ENCODE measurements around the gene CYB5R4. TPM values are rescaled to one million over a fixed set of nuclear protein-coding genes. Genes with fewer than 3 reads are reported as not detected.
"Not testable (repeated sequence)": the region's sequence is repeated elsewhere in the genome, so short reads cannot be mapped to it uniquely, and the experiment has no call there.

CYB5R4 gene
- total RNA-seq, 1 experiment from 2014 or later: 13.9 TPM

DNA sequence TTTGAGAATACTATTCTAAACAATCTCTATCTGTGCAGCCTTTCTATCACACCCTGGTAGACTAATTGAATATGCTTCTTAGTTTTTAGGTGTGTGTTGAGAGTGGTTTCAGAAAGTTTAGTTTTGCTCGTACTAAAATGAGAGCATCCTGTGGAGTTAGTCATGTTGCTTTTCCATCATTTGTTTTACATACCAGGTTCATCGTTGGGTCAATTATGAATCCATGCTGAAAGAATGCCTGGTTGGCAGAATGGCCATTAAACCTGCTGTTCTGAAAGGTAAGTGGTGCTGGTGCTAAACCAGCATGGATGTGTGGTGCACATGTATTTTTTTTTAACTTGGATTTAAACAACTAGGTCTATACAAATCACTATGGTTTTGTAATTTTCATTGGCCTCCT, 49.3 kb downstream of the CYB5R4 start:
- no peak for DNase-seq (ENCODE audit: low spot score)

DNA sequence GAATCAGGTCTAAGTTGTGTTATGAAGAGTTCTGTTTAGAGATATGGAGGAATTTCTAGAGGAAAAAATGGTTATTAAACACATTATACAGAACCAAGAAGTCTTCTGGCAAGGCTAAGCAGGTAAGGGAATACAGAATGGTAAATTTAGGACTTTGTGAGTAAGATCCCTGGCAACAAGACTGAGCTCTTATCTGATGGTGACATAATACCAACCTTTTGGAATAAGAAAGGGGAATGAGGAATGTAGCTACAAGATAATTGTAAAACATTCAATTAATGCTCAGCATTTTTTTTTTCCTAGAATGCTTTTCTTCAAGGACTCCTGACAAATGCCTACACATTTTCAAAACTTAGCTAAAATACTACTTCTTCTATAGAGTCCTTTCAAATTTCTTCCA, 51.8 kb downstream of the CYB5R4 start:
- no peak for DNase-seq (ENCODE audit: low spot score)

DNA sequence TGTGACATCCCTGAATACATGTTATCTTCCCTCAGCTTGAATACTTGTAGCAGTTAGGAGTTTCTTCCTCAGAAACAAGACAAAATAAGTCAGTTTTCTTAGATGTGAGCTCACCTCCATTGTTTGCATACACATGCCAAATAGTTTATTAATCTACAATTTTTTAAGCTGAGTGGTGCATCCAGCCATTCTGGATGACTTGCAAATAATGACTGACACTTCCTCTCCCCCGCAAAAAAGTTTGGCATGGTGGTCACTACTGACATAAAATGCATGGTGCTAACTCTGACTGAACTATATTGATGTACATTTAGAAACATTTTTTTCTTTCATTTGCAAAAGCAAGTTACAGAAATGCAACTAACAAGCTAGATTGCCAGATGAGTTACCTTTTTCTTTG, 55.5 kb downstream of the CYB5R4 start:
- DNase-seq (ENCODE audit: low spot score): no peak

DNA sequence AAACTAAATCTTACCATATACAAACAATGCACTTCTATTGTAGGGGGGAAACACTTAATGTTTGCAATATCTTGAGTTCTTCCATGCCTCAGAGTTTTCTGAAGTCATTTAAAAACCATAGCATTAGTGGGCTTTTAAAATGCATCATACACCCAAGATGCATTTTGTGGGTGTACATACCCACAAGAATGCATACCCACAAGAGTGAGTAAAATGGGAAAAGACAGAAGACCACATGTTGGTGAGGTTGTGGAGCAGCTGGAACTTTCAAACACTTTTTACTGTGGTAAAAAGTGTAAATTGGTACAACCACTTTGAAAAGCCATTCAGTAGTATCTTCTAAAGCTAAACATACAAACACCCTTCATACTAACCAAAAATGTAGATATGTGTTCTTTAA, 57.5 kb downstream of the CYB5R4 start:
- no peak for DNase-seq (ENCODE audit: low spot score)

DNA sequence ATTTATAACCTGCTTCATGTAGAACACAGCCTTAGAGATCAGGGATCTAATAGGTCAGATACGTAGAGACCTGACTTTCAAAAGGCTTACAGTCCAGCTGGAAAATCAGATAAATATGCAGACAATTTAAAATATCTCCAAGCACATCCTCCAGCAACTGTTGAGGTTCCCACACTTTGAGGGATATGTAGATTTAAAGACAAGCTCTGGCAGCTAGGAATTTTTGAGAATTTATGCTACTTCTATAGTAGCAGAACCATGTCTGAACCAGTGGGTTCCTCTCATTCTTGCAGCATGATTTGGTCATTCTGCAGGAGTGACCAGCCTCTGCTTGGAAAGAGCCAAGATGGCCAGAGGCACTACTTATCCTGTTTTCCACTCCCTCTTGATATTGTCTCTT, 60.5 kb downstream of the CYB5R4 start:
- DNase-seq (ENCODE audit: low spot score): no peak

DNA sequence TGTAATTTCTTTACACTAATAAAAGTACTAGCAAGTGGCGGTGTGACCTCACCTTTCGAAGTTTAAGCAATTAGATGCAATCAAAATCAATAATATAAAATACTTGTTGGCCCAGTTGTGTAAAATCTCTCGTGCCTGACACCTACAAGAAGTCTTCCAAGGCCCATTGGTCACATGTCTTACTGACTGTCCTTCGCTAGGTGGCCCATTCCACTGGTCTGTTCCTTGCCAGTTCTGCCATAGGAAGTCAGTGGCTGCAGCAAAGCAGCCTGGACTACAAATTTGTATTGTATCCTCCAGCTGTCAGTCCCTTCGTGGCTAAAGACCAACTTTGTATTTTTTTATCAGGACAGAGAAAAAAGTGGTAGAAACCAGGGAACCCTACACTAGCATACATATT, 61.8 kb downstream of the CYB5R4 start:
- DNase-seq (ENCODE audit: low spot score): no peak

DNA sequence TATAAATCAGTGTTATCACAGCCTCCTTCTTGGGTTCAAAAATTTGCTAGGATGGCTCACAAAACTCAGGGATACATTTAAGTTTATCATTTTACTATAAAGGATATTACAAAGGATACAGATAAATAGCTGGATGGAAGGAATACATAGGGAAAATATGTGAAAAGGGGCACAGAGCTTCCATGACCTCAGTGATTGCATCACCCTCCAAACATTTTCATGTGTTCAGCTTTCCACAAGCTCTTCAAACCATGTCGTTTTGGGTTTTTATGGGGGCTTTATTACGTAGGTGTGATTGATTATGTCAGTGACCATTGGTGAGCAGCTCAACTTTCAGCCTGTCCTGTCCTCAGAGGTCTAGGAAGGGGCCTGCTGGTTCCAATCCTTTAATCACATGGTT, 68.0 kb downstream of the CYB5R4 start:
- DNase-seq (ENCODE audit: low spot score): no peak

DNA sequence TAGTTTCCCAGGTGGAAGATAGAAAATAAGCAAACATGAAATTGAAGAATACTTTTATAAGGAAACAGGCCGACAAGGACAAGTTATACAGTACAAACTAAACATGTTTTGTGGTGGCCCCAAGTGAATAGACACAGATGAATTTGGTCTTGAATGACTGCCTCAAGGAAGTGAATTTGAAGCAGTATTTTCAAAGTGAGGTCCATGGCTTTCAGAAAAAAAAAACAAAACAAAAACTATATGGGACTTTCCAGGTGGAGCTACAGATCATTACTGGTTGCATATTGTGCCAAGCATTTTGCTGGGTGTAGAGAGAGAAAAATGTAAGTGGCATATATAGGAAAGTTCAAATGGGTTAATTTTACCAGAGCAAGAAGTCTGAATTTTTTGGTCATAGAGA, 68.8 kb downstream of the CYB5R4 start:
- no peak for DNase-seq (ENCODE audit: low spot score)

DNA sequence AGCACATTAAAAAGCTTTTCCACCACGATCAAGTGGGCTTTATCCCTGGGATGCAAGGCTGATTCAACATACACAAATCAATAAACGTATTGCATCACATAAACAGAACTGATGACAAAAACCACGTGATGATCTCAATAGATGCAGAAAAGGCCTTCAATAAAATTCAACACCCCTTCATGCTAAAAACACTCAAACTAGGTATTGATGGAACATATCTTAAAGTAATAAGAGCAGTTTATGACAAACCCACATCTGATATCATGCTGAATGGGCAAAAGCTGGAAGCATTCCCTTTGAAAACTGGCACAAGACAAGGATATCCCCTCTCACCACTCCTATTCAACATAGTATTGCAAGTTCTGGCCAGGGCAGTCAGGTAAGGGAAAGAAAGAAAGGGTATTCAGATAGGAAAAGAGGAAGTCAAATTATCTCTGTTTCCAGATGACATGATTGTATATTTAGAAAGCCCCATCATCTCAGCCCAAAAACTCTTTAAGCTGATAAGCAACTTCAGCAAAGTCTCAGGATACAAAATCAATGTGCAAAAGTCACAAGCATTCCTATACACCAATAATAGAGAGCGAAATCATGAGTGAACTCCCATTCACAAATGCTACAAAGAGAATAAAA, 86.8 kb downstream of the CYB5R4 start:
- DNase-seq (ENCODE audit: low spot score): not testable (repeated sequence)

DNA sequence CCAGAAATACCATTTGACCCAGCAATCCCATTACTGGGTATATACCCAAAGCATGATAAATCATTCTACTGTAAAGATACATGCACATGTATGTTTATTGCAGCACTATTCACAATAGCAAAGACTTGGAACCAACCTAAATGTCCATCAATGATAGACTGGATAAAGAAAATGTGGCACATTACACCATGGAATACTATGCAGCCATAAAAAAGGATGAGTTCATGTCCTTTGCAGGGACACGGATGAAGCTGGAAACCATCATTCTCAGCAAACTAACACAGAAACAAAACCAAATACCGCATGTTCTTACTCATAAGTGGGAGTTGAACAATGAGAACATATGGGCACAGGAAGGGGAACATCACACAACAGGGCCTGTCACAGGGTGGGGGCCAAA, 88.5 kb downstream of the CYB5R4 start:
- DNase-seq (ENCODE audit: low spot score): not testable (repeated sequence)

DNA sequence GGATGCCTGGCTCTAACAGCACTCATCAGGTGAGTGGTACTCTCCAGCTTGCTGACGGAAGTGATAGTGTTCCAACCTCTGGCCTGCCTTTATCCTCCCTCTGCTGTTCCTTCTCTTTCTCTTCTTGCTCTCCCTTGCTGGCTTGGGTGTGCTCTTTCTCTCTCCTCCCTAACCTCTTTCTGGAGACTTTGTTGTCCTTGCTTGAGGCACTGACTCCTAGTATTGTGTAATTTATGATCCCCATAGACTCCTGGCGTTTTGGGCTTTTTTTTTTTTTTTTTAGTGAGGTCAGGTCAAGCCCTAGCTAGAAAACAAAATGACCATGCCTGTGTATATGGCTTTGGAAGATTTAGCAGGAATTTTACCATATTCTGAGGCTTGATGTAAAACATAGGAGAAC, 89.4 kb downstream of the CYB5R4 start:
- no peak for DNase-seq (ENCODE audit: low spot score)

DNA sequence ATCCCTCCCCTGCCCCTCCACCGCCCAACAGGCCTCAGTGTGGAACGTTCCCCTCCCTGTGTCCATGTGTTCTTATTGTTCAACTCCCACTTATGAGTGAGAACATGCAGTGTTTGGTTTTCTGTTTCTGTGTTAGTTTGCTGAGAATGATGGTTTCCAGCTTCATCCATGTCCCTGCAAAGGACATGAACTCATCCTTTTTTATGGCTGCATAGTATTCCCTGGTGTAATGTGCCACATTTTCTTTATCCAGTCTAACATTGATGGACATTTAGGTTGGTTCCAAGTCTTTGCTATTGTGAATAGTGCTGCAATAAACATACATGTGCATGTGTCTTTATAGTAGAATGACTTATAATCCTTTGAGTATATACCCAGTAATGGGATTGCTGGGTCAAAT, 91.9 kb downstream of the CYB5R4 start:
- not testable (repeated sequence) for DNase-seq (ENCODE audit: low spot score)

DNA sequence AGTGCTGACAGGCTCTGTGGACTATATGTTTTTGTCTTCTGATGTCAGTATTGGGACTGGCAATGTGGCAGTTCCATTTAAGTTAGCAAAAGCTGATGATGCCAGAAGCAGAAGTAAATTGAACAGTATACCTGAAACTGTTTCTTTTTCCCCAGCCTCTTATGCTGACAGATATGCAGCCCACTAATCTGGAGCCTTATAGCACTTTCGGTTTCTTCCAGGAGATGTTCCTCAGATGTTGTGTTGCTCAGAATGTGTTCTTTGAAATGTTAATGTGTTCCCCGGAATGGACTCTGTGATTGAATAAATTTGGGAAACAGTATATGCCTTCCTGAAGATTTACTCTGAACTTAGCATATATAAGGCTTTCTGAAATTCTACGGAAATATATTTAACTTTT, 93.3 kb downstream of the CYB5R4 start:
- DNase-seq (ENCODE audit: low spot score): no peak

DNA sequence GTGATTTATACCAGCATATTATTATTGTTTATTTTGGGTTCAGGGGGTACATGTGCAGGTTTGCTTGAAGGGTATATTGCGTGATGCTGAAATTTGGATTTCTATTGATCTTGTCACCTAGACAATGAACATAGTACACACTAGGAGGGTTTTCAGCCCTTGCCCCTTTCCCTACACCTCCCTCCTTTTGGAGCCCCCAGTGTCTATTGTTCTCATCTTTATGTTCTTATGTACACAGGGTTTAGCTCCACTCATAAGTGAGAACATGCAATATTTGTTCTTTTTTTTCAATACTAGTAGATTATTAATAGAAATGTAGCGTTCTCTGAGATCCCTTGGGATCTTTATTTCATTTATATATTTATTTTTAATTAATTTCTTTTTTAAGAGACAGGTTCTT, 94.9 kb downstream of the CYB5R4 start:
- DNase-seq (ENCODE audit: low spot score): no peak

DNA sequence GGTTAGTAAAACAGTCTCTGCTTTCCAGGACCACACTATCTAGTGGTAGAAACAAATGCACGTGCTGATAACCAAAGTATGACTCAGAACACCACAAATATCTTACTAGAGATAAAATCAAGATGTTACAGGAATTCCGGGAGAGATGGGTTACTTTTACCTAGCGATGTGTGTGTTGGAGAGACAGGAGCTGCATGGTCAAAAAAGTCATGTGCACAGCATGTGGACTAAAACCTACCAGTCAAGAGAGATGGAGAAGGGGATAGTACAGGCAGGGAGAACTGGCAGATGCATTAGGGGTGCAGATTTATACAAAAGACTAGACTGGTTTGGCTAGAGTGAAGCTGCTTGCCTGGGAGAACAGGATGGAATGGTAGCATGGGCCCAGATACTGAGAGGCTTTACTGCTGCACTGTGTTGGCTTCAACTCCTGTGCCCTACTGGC, 98.8 kb downstream of the CYB5R4 start:
- no peak for DNase-seq (ENCODE audit: low spot score)

DNA sequence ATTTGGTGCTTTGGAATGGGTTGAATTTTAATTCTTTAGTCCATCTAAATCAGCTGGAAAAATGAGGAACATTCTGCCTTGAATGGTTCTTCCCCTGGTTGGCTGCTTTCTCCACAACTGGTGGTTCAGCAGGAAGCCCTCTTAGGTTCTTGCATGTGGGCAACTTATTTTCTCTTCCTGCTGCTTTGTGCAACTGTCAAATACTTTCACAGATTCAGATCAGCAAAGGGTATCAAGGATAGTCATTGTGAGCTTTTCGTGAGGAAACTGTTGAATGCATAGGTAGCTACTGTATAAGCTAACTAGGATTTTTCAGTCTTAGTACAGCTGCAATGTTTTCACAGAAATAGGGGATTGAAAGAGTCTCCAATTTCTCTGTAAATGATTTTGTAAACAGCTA, 101.2 kb downstream of the CYB5R4 start:
- no peak for DNase-seq (ENCODE audit: low spot score)

DNA sequence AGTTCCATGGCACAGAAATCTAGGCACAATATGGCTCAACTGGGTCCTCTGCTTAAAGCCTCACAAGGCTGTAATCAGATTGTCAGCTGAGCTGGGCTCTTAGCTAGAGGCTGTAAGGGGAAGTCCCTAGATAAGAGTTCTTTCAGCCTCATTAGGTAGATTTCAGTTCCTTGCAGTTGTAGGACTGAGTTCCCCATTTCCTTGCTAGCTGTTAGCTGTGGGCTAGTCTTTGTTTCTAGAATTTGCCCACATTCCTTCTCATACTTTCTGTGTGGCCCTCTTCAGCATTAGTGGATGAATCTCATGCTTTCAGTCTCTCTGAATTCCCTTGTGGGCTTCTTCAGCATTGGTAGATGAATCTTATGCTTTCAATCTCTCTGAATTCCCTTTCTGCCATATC, 103.1 kb downstream of the CYB5R4 start:
- no peak for DNase-seq (ENCODE audit: low spot score)

DNA sequence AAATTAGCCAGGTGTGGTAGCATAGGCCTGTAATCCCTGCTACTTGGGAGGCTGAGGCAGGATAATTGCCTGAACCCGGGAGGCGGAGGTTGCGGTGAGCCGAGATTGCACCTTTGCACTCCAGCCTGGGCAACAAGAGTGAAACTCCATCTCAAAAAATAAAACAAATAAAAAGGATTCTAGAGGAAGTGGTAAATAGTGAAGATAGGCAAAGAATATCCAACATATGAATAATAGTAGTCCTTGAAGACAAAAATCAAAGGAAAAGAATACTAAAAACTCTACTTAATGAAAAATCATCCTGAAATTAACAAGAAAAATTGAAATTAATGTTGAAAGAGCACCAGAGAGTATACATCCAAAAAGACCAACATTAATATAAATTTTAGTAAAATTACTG, 107.0 kb downstream of the CYB5R4 start:
- DNase-seq (ENCODE audit: low spot score): no peak

DNA sequence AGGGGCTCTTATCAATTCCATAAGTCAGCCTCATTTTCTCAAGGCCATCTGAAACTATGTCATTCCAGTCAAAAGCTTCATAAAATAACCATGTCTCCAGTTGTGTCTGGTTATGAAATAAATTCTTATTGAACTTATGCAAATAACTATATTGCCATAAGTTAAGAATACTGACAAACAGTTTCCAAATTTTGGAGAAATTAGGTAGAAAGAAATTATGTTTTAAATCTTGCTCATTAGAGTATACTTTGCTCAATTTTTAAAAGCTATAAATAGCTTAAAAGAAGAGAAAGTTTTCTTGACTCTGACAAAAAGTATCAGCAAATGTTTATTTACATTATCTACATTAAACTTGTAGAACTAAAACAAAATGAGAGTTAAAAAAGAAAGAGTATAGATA, 111.1 kb downstream of the CYB5R4 start:
- DNase-seq (ENCODE audit: low spot score): no peak

DNA sequence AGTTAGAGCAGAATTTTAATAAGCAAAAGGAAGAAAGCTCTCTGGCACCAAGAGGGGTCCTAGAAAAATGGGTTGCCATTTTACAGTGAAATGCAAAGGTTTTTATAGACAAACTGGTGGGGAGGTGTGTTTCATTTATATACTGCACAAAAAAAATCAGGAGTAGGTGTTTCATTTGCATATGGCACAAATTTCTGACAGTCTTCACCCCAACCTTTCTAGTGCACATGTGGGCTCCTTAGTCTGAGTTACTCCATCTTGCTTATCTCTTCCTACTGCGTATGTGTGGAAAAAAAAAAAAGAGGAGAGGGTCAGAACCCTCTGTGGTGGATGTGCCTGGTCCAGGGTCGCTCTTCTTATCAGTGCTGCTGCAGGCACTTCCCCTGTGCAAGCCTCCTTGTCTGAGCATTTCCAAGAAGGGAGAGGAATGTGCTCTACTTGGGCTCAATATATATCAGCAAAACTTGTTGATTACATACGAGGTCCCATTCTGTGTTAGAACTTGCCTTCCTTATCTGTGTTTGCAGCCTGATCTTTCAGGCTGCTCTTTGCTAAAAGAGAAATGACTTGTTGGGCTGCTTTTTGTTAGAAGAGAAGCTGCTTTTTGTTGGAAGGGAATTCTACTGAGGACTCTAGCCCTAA, 115.0 kb downstream of the CYB5R4 start:
- no peak for DNase-seq (ENCODE audit: low spot score)

DNA sequence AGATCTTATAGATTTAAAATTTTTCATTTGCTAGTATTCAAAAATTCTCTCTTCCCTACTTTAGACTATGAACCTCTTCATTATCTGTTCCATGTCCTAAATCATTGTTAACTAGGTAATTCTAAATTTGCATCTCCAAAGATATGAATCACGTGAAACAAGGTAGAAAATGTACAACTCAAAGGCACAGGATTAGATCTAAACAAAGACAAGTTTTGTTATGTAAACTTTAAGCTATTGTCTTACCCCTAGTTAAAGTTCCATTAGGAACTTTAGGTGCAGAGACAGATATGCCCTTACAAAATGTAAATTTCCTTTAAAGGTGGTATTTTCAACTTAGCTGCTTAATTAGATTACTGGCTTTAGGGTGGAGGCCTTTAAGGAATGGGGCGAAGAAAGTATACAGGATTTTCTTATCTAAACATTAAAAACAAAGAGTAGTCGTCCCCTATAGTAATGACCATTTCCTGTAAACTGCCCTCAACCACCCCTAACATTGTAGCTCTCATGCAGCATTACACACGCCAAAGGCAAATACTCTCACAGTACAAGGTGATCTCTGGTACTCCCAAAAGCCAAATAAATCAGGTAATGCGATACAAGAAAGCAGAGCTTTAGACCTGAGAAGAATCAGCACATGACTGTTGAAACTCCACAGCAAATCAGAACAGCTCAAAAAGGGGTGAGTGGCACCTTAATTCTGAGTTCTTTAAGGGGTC, 116.7 kb downstream of the CYB5R4 start:
- DNase-seq (ENCODE audit: low spot score): no peak

DNA sequence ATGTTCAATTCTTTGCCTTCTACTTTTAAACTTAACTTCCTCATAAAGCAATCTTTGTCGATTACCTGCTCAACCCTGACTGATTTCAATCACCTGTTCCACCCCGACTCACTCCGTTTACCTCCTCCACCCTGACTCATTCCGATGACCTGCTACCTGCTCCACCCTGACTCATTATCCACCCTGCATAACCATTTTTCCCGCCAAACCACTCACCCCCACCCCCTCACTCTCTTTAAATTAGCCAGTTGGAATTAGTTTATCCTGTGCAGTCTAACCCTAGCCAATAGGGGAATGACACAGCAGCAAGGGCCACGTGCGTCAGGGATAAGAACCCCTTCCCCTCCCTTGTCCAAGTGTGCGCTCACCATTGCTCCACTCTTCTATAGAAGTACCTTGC, 117.4 kb downstream of the CYB5R4 start:
- no peak for DNase-seq (ENCODE audit: low spot score)

DNA sequence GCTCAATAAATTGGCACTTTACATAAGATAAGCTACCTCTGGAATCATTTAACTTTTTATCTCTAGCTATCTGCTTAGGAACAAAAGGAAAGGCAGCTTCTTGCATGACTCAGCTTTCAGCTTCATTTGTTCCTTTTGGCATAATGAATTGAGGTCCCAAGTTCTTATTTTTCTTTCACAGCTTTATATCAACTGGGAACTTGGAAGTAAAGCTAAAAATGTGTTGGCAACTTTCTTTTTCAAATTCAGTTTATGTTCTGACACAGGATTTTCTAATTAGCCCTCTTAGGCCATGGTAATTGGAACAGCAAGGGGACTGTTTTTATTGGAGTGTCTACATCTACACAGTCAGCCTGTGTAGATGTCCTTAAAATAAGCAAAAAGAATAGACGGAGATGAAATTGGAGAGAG, 118.8 kb downstream of the CYB5R4 start:
- DNase-seq (ENCODE audit: low spot score): no peak

Measured in H4 (cell line).